ENCODE measurements around the gene FOXP1.

DNA sequence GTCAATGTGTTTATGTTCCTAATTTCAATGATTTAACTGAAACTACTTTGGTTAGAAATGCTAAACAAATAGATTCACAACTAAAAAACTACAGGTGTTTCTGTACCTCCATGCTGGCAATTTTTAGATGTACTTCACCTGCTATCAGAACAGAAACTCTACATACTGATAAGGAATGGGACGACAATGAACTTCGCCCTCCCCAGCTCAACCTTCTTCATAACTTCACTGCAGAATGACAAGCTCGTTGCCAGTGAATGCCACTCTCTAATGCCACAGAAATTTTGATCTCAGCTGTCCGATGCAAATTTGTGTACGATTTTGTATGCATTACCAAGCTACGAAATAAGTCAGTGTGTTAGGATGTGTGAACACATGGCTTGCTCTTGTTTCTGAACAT, 133.4 kb downstream of the FOXP1 start:
- TF ChIP-seq, protein P1, sequence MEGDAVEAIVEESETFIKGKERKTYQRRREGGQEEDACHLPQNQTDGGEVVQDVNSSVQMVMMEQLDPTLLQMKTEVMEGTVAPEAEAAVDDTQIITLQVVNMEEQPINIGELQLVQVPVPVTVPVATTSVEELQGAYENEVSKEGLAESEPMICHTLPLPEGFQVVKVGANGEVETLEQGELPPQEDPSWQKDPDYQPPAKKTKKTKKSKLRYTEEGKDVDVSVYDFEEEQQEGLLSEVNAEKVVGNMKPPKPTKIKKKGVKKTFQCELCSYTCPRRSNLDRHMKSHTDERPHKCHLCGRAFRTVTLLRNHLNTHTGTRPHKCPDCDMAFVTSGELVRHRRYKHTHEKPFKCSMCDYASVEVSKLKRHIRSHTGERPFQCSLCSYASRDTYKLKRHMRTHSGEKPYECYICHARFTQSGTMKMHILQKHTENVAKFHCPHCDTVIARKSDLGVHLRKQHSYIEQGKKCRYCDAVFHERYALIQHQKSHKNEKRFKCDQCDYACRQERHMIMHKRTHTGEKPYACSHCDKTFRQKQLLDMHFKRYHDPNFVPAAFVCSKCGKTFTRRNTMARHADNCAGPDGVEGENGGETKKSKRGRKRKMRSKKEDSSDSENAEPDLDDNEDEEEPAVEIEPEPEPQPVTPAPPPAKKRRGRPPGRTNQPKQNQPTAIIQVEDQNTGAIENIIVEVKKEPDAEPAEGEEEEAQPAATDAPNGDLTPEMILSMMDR (IDR thresholded peaks at IDR 0.05 in 4 of 5, conservative IDR thresholded peaks at IDR 0.05 in 1 of 5) = no peak
- no peak for TF ChIP-seq POLR2A (IDR thresholded peaks at IDR 0.05)
